ENCODE measurements around the gene SPATS2. TPM values are rescaled to one million over a fixed set of nuclear protein-coding genes. Genes with fewer than 3 reads are reported as not detected.
"Not testable (repeated sequence)": the region's sequence is repeated elsewhere in the genome, so short reads cannot be mapped to it uniquely, and the experiment has no call there.

SPATS2 gene
- total RNA-seq, 8 experiments from 2014 or later, result 14.9 to 39.9 (median 25.8) TPM

GRCh38 chr12:49366096-49366651 is 1.1 kb upstream of the SPATS2 start:
- peak in 5 of 8 experiments; percentile 7 to 16 (median 15) for ATAC-seq (replicated peaks in 6 of 8)
- Histone ChIP-seq H3K4me3 (peak overlapping the region; percentile 78 to 99 (median 86)), H3K27ac (peak overlapping the region in 1 of 2 donors; percentile 86), H3K4me1 (replicated peaks in 1 of 2) (peaks cover 0 to 11% of the 10 kb centered on the region in 2 donors)
- in situ Hi-C loops (cut with MboI; ENCODE audit: low pct_unique_long_range_greater_than_20kb in 2 of 9, low sequenced_read_pairs in 9 of 9, unreplicated experiment in 9 of 9), result loop anchor here in 8 of 9 experiments (10.0 to 25.0 kb wide), 4 partner anchors 139 to 171 kb away; partner anchors contain the start of gene KCNH3 (in 2 of the 8)
- WGBS, 10 experiments, result 0 to 49% (median 6%) methylated on average over 4 to 32 of the region's 38 CpGs

DNA sequence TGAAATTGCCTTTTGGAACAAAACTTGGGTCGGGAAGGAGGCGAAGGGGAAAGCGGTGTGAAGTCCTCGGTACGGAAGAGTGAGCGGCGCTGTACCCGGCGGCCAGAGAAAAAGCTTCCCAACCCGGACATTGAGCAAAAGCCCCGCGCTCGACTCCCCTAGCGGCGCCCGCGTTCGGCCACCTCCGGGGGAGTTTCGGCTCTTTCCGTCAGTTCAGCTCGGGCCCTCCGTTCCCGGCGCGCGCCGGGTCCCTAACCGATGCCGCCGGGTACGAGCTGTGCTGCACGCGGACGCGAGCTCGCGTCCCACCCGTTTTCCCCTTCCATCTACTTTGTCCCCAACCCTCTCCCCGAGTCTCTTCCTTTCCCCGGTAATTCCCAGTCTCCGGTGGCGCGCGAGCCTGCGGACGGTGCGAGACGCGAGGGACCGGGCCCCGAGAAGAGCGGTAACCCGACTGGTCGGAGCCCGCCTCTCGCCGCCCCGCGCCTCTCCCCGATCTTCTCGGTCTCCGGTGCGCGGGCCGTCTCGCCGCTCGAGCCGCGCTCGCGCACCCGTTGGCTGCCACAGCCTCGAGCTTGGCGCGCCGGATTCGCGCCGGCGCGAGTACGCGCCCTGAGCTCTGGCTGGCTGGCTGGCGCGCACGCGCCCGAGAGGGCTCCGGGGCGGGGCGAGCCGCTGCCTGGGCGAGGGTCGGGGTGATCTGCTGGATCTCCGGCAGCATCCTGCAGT is 446 bp upstream of the SPATS2 start:
- peaks cover 0 to 11% of the 10 kb centered on the region in 2 donors for H3K4me1 ChIP-seq (replicated peaks in 1 of 2)
- in situ Hi-C loops (cut with MboI; ENCODE audit: low pct_unique_long_range_greater_than_20kb in 2 of 9, low sequenced_read_pairs in 9 of 9, unreplicated experiment in 9 of 9), result loop anchor here in 8 of 9 experiments (10.0 to 25.0 kb wide), 4 partner anchors 138 to 170 kb away; partner anchors contain the start of gene KCNH3 (in 2 of the 8)

GRCh38 chr12:49368240-49368600 is 958 bp downstream of the SPATS2 start:
- H3K4me3 ChIP-seq, result peak overlapping the region; percentile 78 to 99 (median 86)
- H3K27ac ChIP-seq, result peak overlapping the region in 1 of 2 donors; percentile 15
- in situ Hi-C loops (cut with MboI; ENCODE audit: low pct_unique_long_range_greater_than_20kb in 2 of 9, low sequenced_read_pairs in 9 of 9, unreplicated experiment in 9 of 9), result loop anchor here in 8 of 9 experiments (10.0 to 25.0 kb wide), 4 partner anchors 137 to 169 kb away; partner anchors contain the start of gene KCNH3 (in 2 of the 8)
- peaks cover 0 to 11% of the 10 kb centered on the region in 2 donors for H3K4me1 ChIP-seq (replicated peaks in 1 of 2)
- no peak for ATAC-seq (replicated peaks in 6 of 8)
- WGBS, 10 experiments, result 0 to 11% (median 0%) methylated on average over 1 to 3 of the region's 3 CpGs

More for the DNA sequence above, 446 bp upstream of the SPATS2 start:
- 0 to 3% (median 1%) methylated on average over 8 to 21 of the region's 97 CpGs; no CpG with 5 or more reads in 6 of the 10 experiments for WGBS, 10 experiments
- Histone ChIP-seq H3K27ac (peak overlapping the region; percentile 86 to 90), H3K4me3 (peak overlapping the region; percentile 78 to 99 (median 86))
- ATAC-seq (replicated peaks in 6 of 8), result peak; percentile 79 to 93 (median 90)

DNA sequence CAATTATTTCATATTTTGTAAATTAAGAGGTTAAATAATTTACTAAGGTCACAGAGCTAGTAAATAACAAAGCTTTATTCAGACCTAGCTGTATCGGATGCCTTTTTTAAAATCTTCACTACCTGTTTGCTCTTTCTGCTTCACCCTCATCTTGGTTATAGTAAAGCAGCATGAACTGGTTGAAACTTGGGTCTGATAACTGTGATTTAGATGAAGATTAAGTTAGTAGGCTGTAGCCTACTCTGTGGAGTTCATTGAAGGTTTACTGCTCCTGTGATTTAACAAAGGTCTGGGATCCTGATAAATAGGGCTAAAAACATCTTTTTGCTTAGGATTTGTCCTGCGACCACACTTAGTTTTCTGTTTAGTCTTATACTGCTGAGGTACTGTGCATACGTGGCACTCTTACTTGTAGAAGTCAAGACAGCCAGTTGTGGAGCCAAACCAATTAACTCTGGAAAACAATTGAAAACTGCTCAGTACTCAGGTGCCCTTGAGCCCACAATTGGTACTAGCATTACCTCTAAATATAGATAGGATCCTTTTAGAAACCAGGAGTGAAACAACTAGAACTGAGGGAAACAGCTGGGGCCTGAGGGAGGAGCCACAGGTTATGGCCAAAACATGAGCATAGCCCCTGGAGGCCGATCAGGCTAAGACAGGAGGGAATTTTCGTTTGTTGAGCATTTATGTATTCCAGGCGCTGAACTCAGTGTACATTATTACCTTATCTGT is 2.3 kb downstream of the SPATS2 start:
- no peak overlapping the region for H3K27ac ChIP-seq
- 22 to 100% (median 73%) methylated on average over 1 to 5 of the region's 6 CpGs for WGBS, 10 experiments
- H3K4me1 ChIP-seq (replicated peaks in 1 of 2), result peaks cover 0 to 11% of the 10 kb centered on the region in 2 donors
- ATAC-seq (replicated peaks in 6 of 8), result no peak
- in situ Hi-C loops (cut with MboI; ENCODE audit: low pct_unique_long_range_greater_than_20kb in 2 of 9, low sequenced_read_pairs in 9 of 9, unreplicated experiment in 9 of 9), result loop anchor here in 8 of 9 experiments (10.0 to 25.0 kb wide), 4 partner anchors 135 to 168 kb away; partner anchors contain the start of gene KCNH3 (in 2 of the 8)
- no peak overlapping the region for H3K4me3 ChIP-seq

- ATAC-seq (replicated peaks in 6 of 8), result no peak
- Histone ChIP-seq H3K4me3 (no peak overlapping the region), H3K27ac (no peak overlapping the region), H3K4me1 (replicated peaks in 1 of 2) (peaks cover 0 to 11% of the 10 kb centered on the region in 2 donors)
- in situ Hi-C loops (cut with MboI; ENCODE audit: low pct_unique_long_range_greater_than_20kb in 2 of 9, low sequenced_read_pairs in 9 of 9, unreplicated experiment in 9 of 9), result loop anchor here in 6 of 9 experiments (25.0 kb wide), 2 partner anchors 142 to 167 kb away; partner anchors contain the start of gene KCNH3 (in 2 of the 6)
- WGBS, 10 experiments, result 80 to 100% (median 99%) methylated on average over 3 to 5 of the region's 6 CpGs; no CpG with 5 or more reads in 2 of the 10 experiments
Measured at GRCh38 chr12:49370539-49370938, 3.3 kb downstream of the SPATS2 start.

GRCh38 chr12:49375406-49375805 is 8.1 kb downstream of the SPATS2 start:
- in situ Hi-C loops (cut with MboI; ENCODE audit: low pct_unique_long_range_greater_than_20kb in 2 of 9, low sequenced_read_pairs in 9 of 9, unreplicated experiment in 9 of 9), result no loop called here
- no peak for ATAC-seq (replicated peaks in 6 of 8)
- Histone ChIP-seq H3K4me1 (replicated peaks in 1 of 2) (no peaks in the 10 kb centered on the region), H3K4me3 (no peak overlapping the region), H3K27ac (no peak overlapping the region)
- 67 to 100% (median 100%) methylated on average over 1 of the region's 1 CpG; no CpG with 5 or more reads in 5 of the 10 experiments for WGBS, 10 experiments

DNA sequence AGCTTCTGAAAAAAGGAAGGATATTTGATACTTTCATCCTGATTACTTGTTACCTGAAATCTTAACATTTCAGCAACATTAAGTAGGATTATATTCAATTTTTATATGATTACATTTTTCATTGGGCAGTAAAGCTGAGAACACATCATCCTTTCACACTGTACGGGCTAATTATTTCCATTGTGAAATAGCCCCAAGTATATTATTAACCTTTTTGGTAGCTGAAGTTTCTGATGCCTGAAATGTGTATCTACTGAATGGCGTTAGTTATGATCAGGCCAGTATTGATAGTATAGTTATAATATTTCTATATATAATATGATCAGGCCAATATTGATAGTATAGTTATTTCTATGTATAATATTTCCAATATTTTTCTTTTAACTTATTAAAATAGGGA is 10.1 kb downstream of the SPATS2 start:
- ATAC-seq (replicated peaks in 6 of 8), result no peak
- 53 to 100% (median 93%) methylated on average over 1 to 2 of the region's 2 CpGs; no CpG with 5 or more reads in 2 of the 10 experiments for WGBS, 10 experiments
- H3K4me1 ChIP-seq (replicated peaks in 1 of 2), result no peaks in the 10 kb centered on the region
- no peak overlapping the region for H3K4me3 ChIP-seq
- in situ Hi-C loops (cut with MboI; ENCODE audit: low pct_unique_long_range_greater_than_20kb in 2 of 9, low sequenced_read_pairs in 9 of 9, unreplicated experiment in 9 of 9), result no loop called here
- no peak overlapping the region for H3K27ac ChIP-seq

GRCh38 chr12:49380184-49380583 is 12.9 kb downstream of the SPATS2 start:
- H3K27ac ChIP-seq; H3K4me1 ChIP-seq (replicated peaks in 1 of 2); ATAC-seq (replicated peaks in 6 of 8); H3K4me3 ChIP-seq; in situ Hi-C loops (cut with MboI; ENCODE audit: low pct_unique_long_range_greater_than_20kb in 2 of 9, low sequenced_read_pairs in 9 of 9, unreplicated experiment in 9 of 9): not testable (repeated sequence)
- WGBS, 10 experiments, result 80 to 100% (median 100%) methylated on average over 1 to 8 of the region's 9 CpGs; no CpG with 5 or more reads in 5 of the 10 experiments

DNA sequence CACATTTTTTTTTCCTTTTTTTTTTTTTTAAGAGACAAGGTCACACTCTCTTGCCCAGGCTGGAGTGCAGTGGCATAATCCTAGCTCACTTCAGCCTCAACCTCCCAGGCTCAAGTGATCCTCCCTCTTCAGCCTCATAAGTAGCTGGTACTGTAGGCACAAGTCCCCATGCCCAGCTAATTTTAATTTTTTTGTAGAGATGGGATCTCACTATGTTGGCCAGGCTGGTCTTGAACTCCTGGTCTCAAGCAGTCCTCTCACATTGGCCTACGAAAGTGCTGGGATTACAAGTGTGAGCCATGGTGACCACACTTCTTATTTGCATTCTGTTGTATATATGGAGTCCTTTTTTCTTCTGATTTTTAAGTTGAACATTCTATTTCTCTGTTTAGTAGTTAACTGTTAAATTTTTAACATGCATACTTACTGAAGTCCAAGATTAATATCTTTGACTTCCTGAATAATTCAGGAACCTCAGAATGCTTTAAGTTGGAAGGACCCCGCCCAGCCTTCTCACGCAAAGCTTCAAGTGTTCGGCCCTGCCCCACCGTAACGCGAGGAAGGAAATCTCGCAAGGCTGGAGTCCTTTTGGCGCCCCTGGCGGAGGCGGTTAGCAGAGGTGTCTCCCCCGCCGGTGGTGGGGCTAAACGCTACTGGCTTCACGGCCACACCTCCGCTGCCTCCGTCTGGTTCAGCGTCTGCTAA is 21.6 kb downstream of the SPATS2 start:
- Histone ChIP-seq H3K4me1 (replicated peaks in 1 of 2) (no peaks in the 10 kb centered on the region), H3K27ac (no peak overlapping the region), H3K4me3 (no peak overlapping the region)
- ATAC-seq (replicated peaks in 6 of 8), result no peak
- in situ Hi-C loops (cut with MboI; ENCODE audit: low pct_unique_long_range_greater_than_20kb in 2 of 9, low sequenced_read_pairs in 9 of 9, unreplicated experiment in 9 of 9), result no loop called here
- WGBS, 10 experiments, result 62 to 100% (median 97%) methylated on average over 1 to 7 of the region's 18 CpGs; no CpG with 5 or more reads in 1 of the 10 experiments

- no peak for ATAC-seq (replicated peaks in 6 of 8)
- no peaks in the 10 kb centered on the region for H3K4me1 ChIP-seq (replicated peaks in 1 of 2)
- in situ Hi-C loops (cut with MboI; ENCODE audit: low pct_unique_long_range_greater_than_20kb in 2 of 9, low sequenced_read_pairs in 9 of 9, unreplicated experiment in 9 of 9), result no loop called here
- H3K4me3 ChIP-seq, result no peak overlapping the region
- 84 to 100% (median 93%) methylated on average over 3 to 10 of the region's 13 CpGs for WGBS, 10 experiments
- no peak overlapping the region for H3K27ac ChIP-seq
Measured at GRCh38 chr12:49389387-49389703, 22.1 kb downstream of the SPATS2 start.

DNA sequence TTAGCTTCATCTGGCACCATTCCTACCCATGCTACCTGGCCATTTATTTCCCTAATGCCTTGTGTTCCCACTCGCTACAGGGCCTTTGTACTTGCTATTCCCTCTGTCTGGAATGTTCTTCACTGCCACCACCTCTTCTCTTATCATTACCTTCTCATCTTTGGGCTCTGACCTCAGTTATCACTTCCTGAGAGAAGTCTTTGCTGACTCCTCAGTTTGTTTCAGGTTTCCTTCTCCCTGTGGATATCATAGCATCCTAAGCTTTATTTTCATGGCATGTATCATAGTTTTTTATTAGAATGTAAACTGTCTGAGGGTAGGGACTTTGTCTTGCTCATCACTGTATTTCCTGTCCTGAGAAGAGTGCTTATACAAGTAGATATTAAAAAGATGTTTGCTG is 29.7 kb downstream of the SPATS2 start:
- 83 to 100% (median 100%) methylated on average over 1 of the region's 1 CpG; no CpG with 5 or more reads in 2 of the 10 experiments for whole genome bisulfite sequencing, 10 experiments
- Histone ChIP-seq H3K27ac (no peak overlapping the region), H3K4me1 (replicated peaks in 1 of 2) (no peaks in the 10 kb centered on the region), H3K4me3 (no peak overlapping the region)
- no peak for ATAC-seq (replicated peaks in 6 of 8)
- in situ Hi-C loops (cut with MboI; ENCODE audit: low pct_unique_long_range_greater_than_20kb in 2 of 9, low sequenced_read_pairs in 9 of 9, unreplicated experiment in 9 of 9), result no loop called here

GRCh38 chr12:49400304-49400703 is 33.0 kb downstream of the SPATS2 start:
- 14 to 100% (median 93%) methylated on average over 1 of the region's 1 CpG; no CpG with 5 or more reads in 2 of the 10 experiments for WGBS, 10 experiments
- ATAC-seq (replicated peaks in 6 of 8), result no peak
- no peak overlapping the region for H3K27ac ChIP-seq
- H3K4me1 ChIP-seq (replicated peaks in 1 of 2), result no peaks in the 10 kb centered on the region
- H3K4me3 ChIP-seq, result no peak overlapping the region
- in situ Hi-C loops (cut with MboI; ENCODE audit: low pct_unique_long_range_greater_than_20kb in 2 of 9, low sequenced_read_pairs in 9 of 9, unreplicated experiment in 9 of 9), result no loop called here
